Uterus (tissue), 4 donors: ENCODE data around the gene TPPP. TPM values are rescaled to one million over a fixed set of nuclear protein-coding genes. Genes with fewer than 3 reads are reported as not detected.
"Not testable (repeated sequence)": the region's sequence is repeated elsewhere in the genome, so short reads cannot be mapped to it uniquely, and the experiment has no call there.

Experiments used
- DNase-seq, 2 donors: peaks; one replicate each; pipeline ENCODE4 v3.0.0-alpha.2; 2019 to 2020
- H3K27ac ChIP-seq, 2 donors: fragments of 200-600 bp; sonication (generic); 1 replicate in 1 of 2; 2 replicates in 1 of 2; pipeline ENCODE4 v1.5.1; 2016 to 2018
- H3K27me3 ChIP-seq, 2 donors: fragments of 200-600 bp; sonication (generic); one replicate each; pipeline ENCODE4 v1.5.1; 2018 to 2019; ENCODE audit warnings: control low read depth in 1 of 2
- H3K36me3 ChIP-seq, 2 donors: fragments of 200-600 bp; sonication (generic); one replicate each; pipeline ENCODE4 v1.5.1; 2019; ENCODE audit warnings: control low read depth in 1 of 2
- H3K4me1 ChIP-seq, 2 donors: fragments of 200-600 bp; sonication (generic); one replicate each; pipeline ENCODE4 v1.5.1; 2018 to 2019; ENCODE audit warnings: control low read depth in 1 of 2
- H3K4me3 ChIP-seq, 2 donors: fragments of 200-600 bp; sonication (generic); 1 replicate in 1 of 2; 2 replicates in 1 of 2; pipeline ENCODE4 v1.5.1; 2018 to 2019; ENCODE audit warnings: mild to moderate bottlenecking in 1 of 2
- H3K9me3 ChIP-seq, 2 donors: fragments of 200-600 bp; sonication (generic); one replicate each; pipeline ENCODE4 v1.5.1; 2019; ENCODE audit warnings: control low read depth in 1 of 2
- POLR2A ChIP-seq, 2 donors: fragments of 450-650 bp; IDR thresholded peaks; one replicate each; pipeline ENCODE4 v1.6.1; 2016; ENCODE audit warnings: antibody characterized with exemption in 2 of 2, mild to moderate bottlenecking in 1 of 2, moderate library complexity in 1 of 2
- intact Hi-C: fragments of 100-400 bp; cut with DNase I; formaldehyde crosslinking; loops from one replicate; pipeline ENCODE4 v1.15.1; 2023; ENCODE audit warnings: low total_unique reads
- total RNA-seq, 4 donors: library from RNA; depleted of rRNA in 3 of 4; stranded (reverse); fragments of >200 nt in 3 of 4; gene quantifications; one replicate each; pipeline versions ENCODE4 v1.1.0 to v1.2.4, GENCODE V29; 2014 to 2023
- TF ChIP-seq, protein P1 (sequence below), 4 experiments: fragments of 200-600 bp in 2 of 4; fragments of 450-650 bp in 2 of 4; sonication (generic) in 2 of 4; IDR thresholded peaks; one replicate each; pipeline ENCODE4 v1.5.1; 2016 to 2019; ENCODE audit warnings: antibody characterized with exemption in 4 of 4, mild to moderate bottlenecking in 2 of 4, moderate library complexity in 1 of 4
- donor health status: DM: yes; HTN: yes; CAD: no.

TPPP gene
- total RNA-seq, 4 donors from 2014 or later, result 0.26 to 8.0 (median 1.0) TPM

DNA sequence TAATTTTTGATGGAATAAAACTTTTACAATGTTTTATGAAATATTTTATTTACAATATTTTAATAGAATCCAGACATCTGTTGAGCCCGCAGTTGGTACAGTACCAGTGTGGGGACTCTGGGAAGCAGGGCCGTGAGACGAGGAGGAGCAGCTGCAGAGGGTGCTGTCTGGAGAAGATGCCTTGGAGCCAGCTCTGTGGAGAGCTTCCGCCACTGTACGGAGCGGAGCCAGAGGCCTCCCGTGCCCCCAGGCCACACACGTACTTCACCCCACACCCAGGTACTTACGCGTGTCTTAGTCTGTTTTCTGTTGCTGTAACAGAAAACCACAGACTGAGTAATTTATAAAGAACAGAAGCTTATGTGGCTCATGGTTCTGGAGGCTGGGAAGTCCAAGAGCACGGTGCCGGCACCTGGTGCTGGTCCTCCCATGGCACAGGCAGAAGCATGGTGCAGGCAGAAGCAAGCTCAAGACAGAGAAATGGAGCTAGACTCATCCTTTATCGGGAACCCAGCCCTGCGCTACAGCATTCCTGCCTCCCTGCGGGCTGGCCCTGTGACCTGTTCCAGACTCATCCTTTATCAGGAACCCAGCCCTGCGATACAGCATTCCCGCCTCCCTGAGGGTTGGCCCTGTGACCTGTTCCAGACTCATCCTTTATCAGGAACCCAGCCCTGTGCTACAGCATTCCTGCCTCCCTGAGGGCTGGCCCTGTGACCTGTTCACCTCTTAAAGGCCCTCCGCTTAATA is 57.7 kb downstream of the TPPP start:
- intact Hi-C loops, result no loop called here
- H3K36me3 ChIP-seq, result no peaks in the 10 kb centered on the region

DNA sequence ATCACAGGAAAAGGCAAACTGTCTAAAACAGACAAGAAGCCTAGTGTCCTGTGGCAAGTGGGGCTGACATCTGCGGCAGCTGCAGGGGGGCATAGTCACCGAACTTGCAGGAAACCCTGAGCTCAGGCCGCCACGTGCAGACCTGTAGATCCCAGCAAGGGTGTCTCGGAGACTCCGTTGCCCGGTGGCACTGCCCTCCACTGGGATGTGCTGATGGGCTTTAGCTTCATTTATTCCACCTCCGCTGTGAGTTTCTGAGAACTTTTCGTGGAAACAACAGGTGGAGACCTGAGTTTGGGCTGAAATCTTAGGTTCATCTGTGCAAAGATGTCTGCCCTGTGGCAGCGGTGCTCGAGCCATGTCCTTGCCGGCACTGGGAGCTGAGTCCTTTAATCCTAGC is 59.0 kb downstream of the TPPP start:
- no peaks in the 10 kb centered on the region for H3K4me1 ChIP-seq
- intact Hi-C loops, result no loop called here
- no peaks in the 10 kb centered on the region for H3K9me3 ChIP-seq
- no peak overlapping the region for H3K27ac ChIP-seq
- no peaks in the 10 kb centered on the region for H3K27me3 ChIP-seq
- no peaks in the 10 kb centered on the region for H3K36me3 ChIP-seq
- TF ChIP-seq, protein P1, sequence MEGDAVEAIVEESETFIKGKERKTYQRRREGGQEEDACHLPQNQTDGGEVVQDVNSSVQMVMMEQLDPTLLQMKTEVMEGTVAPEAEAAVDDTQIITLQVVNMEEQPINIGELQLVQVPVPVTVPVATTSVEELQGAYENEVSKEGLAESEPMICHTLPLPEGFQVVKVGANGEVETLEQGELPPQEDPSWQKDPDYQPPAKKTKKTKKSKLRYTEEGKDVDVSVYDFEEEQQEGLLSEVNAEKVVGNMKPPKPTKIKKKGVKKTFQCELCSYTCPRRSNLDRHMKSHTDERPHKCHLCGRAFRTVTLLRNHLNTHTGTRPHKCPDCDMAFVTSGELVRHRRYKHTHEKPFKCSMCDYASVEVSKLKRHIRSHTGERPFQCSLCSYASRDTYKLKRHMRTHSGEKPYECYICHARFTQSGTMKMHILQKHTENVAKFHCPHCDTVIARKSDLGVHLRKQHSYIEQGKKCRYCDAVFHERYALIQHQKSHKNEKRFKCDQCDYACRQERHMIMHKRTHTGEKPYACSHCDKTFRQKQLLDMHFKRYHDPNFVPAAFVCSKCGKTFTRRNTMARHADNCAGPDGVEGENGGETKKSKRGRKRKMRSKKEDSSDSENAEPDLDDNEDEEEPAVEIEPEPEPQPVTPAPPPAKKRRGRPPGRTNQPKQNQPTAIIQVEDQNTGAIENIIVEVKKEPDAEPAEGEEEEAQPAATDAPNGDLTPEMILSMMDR (IDR thresholded peaks at IDR 0.05), result no peak
- TF ChIP-seq POLR2A (IDR thresholded peaks at IDR 0.05), result no peak
- H3K4me3 ChIP-seq, result no peak overlapping the region
- DNase-seq, result no peak

More for the DNA sequence above, 57.7 kb downstream of the TPPP start:
- Histone ChIP-seq H3K4me3 (no peak overlapping the region), H3K9me3 (no peaks in the 10 kb centered on the region), H3K27me3 (no peaks in the 10 kb centered on the region), H3K4me1 (no peaks in the 10 kb centered on the region), H3K27ac (no peak overlapping the region)
- no peak for TF ChIP-seq POLR2A (IDR thresholded peaks at IDR 0.05)
- TF ChIP-seq, protein P1 (IDR thresholded peaks at IDR 0.05), result no peak
- DNase-seq, result no peak

DNA sequence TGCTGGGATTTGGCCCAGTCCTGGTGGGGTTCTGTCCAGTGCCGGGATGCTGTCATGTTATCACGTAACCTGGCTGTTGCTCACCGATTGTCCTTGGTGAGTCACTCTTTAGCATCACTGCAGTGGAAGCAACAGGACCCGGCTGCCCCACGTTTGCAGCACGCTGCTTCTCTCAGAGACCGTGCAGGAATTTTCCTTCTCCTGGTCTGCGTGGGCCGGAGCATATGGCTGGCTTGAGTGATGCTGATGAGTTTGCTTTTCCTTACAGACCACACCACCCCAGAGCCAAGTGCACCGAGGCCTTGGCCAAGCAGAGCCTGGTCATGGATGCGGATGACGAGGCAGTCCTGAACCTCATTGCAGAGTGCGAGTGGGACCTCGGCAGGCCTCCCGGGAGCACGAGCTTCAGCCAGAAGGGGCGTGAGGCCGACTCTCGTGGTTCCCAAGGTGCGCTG is 59.6 kb downstream of the TPPP start:
- Histone ChIP-seq H3K36me3 (no peaks in the 10 kb centered on the region), H3K27ac (no peak overlapping the region), H3K27me3 (no peaks in the 10 kb centered on the region), H3K4me1 (no peaks in the 10 kb centered on the region), H3K9me3 (no peaks in the 10 kb centered on the region), H3K4me3 (no peak overlapping the region)
- TF ChIP-seq POLR2A (IDR thresholded peaks at IDR 0.05), result no peak
- TF ChIP-seq, protein P1 (IDR thresholded peaks at IDR 0.05), result no peak
- DNase-seq, result no peak
- intact Hi-C loops, result no loop called here

DNA sequence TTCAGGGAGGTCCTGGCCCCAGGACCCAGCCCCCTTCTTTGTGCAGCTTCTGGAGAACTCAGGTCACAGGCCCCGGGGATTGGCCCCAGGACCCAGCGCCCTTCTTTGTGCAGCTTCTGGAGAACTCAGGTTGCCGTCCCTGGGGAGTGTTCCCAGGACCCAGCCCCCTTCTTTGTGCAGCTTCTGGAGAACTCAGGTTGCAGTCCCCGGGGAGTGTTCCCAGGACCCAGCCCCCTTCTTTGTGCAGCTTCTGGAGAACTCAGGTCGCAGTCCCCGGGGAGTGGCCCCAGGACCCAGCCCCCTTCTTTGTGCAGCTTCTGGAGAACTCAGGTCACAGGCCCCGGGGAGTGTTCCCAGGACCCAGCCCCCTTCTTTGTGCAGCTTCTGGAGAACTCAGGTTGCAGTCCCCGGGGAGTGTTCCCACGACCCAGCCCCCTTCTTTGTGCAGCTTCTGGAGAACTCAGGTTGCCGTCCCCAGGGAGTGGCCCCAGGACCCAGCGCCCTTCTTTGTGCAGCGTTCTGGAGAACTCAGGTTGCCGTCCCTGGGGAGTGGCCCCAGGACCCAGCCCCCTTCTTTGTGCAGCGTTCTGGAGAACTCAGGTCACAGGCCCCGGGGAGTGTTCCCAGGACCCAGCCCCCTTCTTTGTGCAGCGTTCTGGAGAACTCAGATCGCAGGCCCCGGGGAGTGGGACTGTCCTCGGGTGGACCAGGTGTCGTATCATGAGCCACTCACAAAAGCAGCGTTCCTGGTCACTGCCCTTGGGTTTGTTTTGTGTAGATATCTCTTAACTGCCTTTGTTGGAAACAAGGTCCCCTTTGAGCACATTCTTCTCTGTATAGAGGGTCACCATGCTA is 64.6 kb downstream of the TPPP start:
- H3K27ac ChIP-seq, H3K4me3 ChIP-seq, H3K4me1 ChIP-seq, intact Hi-C loops, H3K27me3 ChIP-seq, DNase-seq, H3K9me3 ChIP-seq, H3K36me3 ChIP-seq: not testable (repeated sequence)

DNA sequence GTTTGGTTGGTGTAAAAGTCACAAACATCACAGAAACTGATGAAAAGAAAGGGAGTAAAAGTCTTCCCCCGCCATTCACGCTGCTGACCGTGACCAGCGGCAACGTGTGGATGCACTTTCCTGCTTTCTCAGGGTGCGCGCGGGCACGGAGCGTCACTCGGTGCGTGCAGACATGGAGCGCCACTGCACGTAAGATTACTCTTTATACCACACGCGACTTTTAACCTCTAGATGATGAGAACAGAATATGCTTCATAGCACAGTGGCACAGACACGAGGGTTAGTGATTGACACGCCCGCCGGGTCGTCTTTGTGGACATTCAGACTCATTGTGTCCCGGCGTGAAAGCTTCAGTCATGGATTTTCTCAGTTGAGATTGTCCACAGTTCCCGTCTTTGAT is 65.3 kb downstream of the TPPP start:
- no peak overlapping the region for H3K27ac ChIP-seq
- intact Hi-C loops, result no loop called here
- no peak for DNase-seq

More for the DNA sequence above, 65.3 kb downstream of the TPPP start:
- no peaks in the 10 kb centered on the region for H3K9me3 ChIP-seq
- TF ChIP-seq, protein P1 (IDR thresholded peaks at IDR 0.05), result no peak
- TF ChIP-seq POLR2A (IDR thresholded peaks at IDR 0.05), result no peak
- no peak overlapping the region for H3K4me3 ChIP-seq
- no peaks in the 10 kb centered on the region for H3K4me1 ChIP-seq
- no peaks in the 10 kb centered on the region for H3K36me3 ChIP-seq
- no peaks in the 10 kb centered on the region for H3K27me3 ChIP-seq
